HFF-Myc (cell line): Measurements from ENCODE around the gene USP6NL.
A peak's percentile ranks its signal among the peaks of the same experiment; 100 is the strongest.

ENCODE experiments used
- DNase-seq: peaks from one replicate; pipeline ENCODE4 v3.0.0-alpha.2; 2011; ENCODE audit warnings: low read depth; ENCODE audit errors: extremely low read depth
- H3K4me3 ChIP-seq: replicated peaks from 2 replicates; pipeline ENCODE4 v1.5.1; 2011; ENCODE audit warnings: low read depth, mild to moderate bottlenecking, control low read depth, low read length
- CTCF ChIP-seq: IDR thresholded peaks from 2 replicates; pipeline ENCODE4 v1.5.1; 2012; ENCODE audit warnings: mild to moderate bottlenecking, low read depth, low read length, control low read depth; ENCODE audit errors: missing control alignments

The USP6NL gene

GRCh38 chr10:11522821-11523245 is 88.6 kb downstream of the USP6NL start:
- no peak for TF ChIP-seq CTCF
- H3K4me3 ChIP-seq, result no peak overlapping the region
- no peak for DNase-seq

- H3K4me3 ChIP-seq, result no peak overlapping the region
- no peak for TF ChIP-seq CTCF
- no peak for DNase-seq
These were observed 89.6 kb downstream of the USP6NL start for GRCh38 chr10:11521860-11522259.

DNA sequence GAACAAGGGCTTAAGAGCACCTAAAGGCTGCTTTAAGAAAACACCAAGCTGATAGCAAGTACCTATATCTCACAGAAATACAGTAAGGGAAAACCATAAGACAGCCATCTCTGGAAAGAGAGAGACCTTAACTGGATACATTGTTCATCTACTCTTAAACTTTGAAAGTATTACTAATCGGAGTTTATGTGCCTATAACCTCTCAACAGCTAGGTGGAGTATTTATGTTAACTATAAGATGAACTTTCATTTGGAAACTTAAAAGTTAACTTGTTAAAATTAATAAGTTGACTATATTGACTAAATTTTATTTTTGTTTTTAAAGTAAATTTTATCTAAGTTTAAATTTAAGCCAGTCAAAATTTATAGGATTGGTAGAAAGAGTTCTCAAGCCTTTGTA is 90.6 kb downstream of the USP6NL start:
- TF ChIP-seq CTCF, result no peak
- DNase-seq, result no peak
- no peak overlapping the region for H3K4me3 ChIP-seq

DNA sequence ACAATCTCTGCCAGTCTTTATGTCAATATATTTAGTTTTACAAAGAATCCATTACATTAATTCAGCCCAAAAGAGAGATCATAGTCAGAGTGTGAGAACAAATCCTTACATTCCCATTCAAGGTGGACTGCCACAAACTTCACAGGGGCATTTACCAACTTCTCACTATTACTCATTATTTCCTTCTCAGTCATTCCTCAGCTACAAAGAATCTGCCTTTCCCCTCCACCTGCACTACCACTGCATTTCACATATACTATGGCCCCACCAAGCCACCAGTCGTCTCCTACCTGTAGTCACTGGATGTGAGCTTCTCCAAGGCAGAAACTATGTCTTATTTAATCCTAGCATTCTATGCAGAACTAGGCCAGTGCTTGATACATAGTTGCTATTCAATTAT is 94.3 kb downstream of the USP6NL start:
- TF ChIP-seq CTCF, result no peak
- no peak overlapping the region for H3K4me3 ChIP-seq
- no peak for DNase-seq

DNA sequence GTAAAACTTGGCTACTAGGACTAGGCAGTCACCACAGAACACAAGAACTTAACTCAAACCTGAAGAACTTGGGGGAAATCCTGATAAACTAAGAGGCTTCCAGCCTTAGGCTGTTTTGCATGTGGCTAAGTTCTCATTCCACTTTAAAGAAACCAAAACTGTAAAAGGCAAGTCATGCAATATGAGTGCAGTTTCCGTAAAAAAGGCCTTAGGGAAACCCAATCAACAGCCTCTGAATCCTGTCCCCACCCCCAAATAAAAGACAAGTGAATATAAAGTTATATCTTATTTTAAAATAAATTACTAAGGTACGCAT is 95.1 kb downstream of the USP6NL start:
- DNase-seq, result no peak
- H3K4me3 ChIP-seq, result no peak overlapping the region
- TF ChIP-seq CTCF, result no peak

- H3K4me3 ChIP-seq, result no peak overlapping the region
- TF ChIP-seq CTCF, result peak; percentile 80
- peak; percentile 20 for DNase-seq
These were observed 95.6 kb downstream of the USP6NL start for GRCh38 chr10:11515596-11516430.

GRCh38 chr10:11513727-11514126 is 97.7 kb downstream of the USP6NL start:
- no peak for DNase-seq
- TF ChIP-seq CTCF, result no peak
- no peak overlapping the region for H3K4me3 ChIP-seq
